Upper lobe of left lung (tissue), 4 donors: Measurements from ENCODE around the gene DHX8.

Experiments used
- EP300 ChIP-seq, 4 donors: sonication (generic); formaldehyde crosslinking; IDR thresholded peaks; one replicate each; pipeline ENCODE4 v1.5.1; 2017; ENCODE audit warnings: antibody characterized with exemption in 4 of 4, control low read depth in 2 of 4
- POLR2A ChIP-seq, 4 donors: fragments of 450-650 bp; IDR thresholded peaks; one replicate each; pipeline ENCODE4 v1.5.1; 2016 to 2017; ENCODE audit warnings: antibody characterized with exemption in 4 of 4, mild to moderate bottlenecking in 2 of 4
- POLR2AphosphoS5 ChIP-seq, 2 donors: sonication (generic); formaldehyde crosslinking; IDR thresholded peaks; one replicate each; pipeline ENCODE4 v1.5.1; 2017; ENCODE audit warnings: antibody characterized with exemption in 2 of 2
- TF ChIP-seq, protein P1 (sequence below), 6 experiments: fragments of 450-650 bp in 4 of 6; fragments of 200-600 bp in 2 of 6; sonication (generic) in 2 of 6; IDR thresholded peaks; one replicate each; pipeline ENCODE4 v1.5.1; 2016 to 2019; ENCODE audit warnings: antibody characterized with exemption in 6 of 6

DNA sequence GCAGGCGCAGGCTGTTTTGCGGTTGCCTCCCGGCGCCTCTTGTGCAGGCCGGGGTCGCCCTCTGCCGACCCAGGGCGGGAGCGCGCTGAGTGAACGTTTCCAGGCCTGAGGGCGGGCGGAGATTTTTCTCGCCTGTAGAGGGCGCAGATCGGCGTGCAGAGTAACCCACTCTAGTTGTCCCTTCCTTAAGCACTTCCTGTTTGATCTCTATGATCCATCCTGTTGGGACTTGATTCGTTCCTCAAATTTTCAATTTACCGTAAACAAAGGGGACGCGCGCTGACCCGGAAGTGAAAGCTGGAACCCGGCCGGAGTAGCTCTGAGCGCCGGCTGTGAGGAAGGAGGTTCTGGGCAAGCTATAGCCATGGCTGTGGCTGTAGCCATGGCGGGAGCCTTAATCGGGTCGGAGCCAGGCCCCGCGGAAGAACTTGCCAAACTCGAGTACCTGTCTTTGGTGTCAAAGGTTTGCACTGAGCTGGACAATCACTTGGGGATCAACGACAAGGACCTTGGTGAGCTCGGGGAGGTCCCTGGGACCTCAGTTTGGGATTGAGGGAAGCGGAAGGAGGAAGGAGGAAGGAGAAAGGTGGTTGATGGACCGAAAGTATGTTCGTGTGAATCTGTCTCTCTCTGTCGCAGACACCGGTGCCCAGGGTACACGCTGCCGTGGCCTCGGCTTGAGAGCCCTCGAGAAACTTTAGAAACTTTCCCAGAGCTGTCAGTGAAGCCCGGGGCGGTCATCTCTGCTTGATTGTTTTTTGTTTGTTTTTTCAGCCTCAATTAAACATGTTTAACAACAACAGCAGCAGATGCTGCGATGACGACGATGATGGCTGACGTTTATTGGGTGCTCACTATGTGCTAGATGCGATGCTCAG, at the start of gene DHX8:
- TF ChIP-seq, protein P1, sequence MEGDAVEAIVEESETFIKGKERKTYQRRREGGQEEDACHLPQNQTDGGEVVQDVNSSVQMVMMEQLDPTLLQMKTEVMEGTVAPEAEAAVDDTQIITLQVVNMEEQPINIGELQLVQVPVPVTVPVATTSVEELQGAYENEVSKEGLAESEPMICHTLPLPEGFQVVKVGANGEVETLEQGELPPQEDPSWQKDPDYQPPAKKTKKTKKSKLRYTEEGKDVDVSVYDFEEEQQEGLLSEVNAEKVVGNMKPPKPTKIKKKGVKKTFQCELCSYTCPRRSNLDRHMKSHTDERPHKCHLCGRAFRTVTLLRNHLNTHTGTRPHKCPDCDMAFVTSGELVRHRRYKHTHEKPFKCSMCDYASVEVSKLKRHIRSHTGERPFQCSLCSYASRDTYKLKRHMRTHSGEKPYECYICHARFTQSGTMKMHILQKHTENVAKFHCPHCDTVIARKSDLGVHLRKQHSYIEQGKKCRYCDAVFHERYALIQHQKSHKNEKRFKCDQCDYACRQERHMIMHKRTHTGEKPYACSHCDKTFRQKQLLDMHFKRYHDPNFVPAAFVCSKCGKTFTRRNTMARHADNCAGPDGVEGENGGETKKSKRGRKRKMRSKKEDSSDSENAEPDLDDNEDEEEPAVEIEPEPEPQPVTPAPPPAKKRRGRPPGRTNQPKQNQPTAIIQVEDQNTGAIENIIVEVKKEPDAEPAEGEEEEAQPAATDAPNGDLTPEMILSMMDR (IDR thresholded peaks at IDR 0.05): peak; percentile 100
- TF ChIP-seq POLR2AphosphoS5 (IDR thresholded peaks at IDR 0.05) (peak; percentile 92 to 98), POLR2A (IDR thresholded peaks at IDR 0.05) (peak in 3 of 4 donors; percentile 69 to 86 (median 74)), EP300 (IDR thresholded peaks at IDR 0.05) (peak in 2 of 4 donors; percentile 32 to 84)
